ENCODE data around the gene GALT. TPM values are rescaled to one million over a fixed set of nuclear protein-coding genes. Genes with fewer than 3 reads are reported as not detected.
A peak's percentile ranks its signal among the peaks of the same experiment; 100 is the strongest.

GALT gene
- total RNA-seq, 1 donor from 2014 or later, result 57.2 TPM

- peak; percentile 97 for DNase-seq (ENCODE audit: extremely low spot score, unreplicated experiment)
- TF ChIP-seq CTCF (IDR thresholded peaks at IDR 0.05), result no peak
- Mint-ChIP-seq H3K9me3 (ENCODE audit: unreplicated experiment) (no peaks in the 10 kb centered on the region), H3K36me3 (ENCODE audit: unreplicated experiment) (peaks cover 9% of the 10 kb centered on the region), H3K4me1 (ENCODE audit: unreplicated experiment) (peaks cover 18% of the 10 kb centered on the region), H3K4me3 (ENCODE audit: unreplicated experiment) (peak within 1 kb of the TSS; percentile 91), H3K27me3 (ENCODE audit: unreplicated experiment) (peaks cover 6% of the 10 kb centered on the region), H3K27ac (ENCODE audit: unreplicated experiment) (peak within 1 kb of the TSS; percentile 62)
These were observed 26.1 kb upstream of the GALT start, which contains the start of gene DCTN3 for GRCh38 chr9:34620061-34620994. Gene DCTN3, minus strand, starts transcription at chr9:34620495. Its CDS starts 31 bp downstream, at chr9:34620464.

GRCh38 chr9:34623374-34624235 lies 22.9 kb upstream of the GALT start:
- Mint-ChIP-seq H3K36me3 (ENCODE audit: unreplicated experiment) (no peaks in the 10 kb centered on the region), H3K27me3 (ENCODE audit: unreplicated experiment) (peaks cover 35% of the 10 kb centered on the region), H3K27ac (ENCODE audit: unreplicated experiment) (no peak overlapping the region), H3K4me1 (ENCODE audit: unreplicated experiment) (peaks cover 24% of the 10 kb centered on the region), H3K4me3 (ENCODE audit: unreplicated experiment) (no peak overlapping the region), H3K9me3 (ENCODE audit: unreplicated experiment) (no peaks in the 10 kb centered on the region)
- DNase-seq (ENCODE audit: extremely low spot score, unreplicated experiment), result no peak
- TF ChIP-seq CTCF (IDR thresholded peaks at IDR 0.05), result no peak

- no peak for DNase-seq (ENCODE audit: extremely low spot score, unreplicated experiment)
- TF ChIP-seq CTCF (IDR thresholded peaks at IDR 0.05), result no peak
- H3K4me3 Mint-ChIP-seq (ENCODE audit: unreplicated experiment), result no peak overlapping the region
- H3K36me3 Mint-ChIP-seq (ENCODE audit: unreplicated experiment), result no peaks in the 10 kb centered on the region
- H3K4me1 Mint-ChIP-seq (ENCODE audit: unreplicated experiment), result peaks cover 20% of the 10 kb centered on the region
- H3K27me3 Mint-ChIP-seq (ENCODE audit: unreplicated experiment), result peaks cover 41% of the 10 kb centered on the region
- no peak overlapping the region for H3K27ac Mint-ChIP-seq (ENCODE audit: unreplicated experiment)
- no peaks in the 10 kb centered on the region for H3K9me3 Mint-ChIP-seq (ENCODE audit: unreplicated experiment)
These were observed 21.8 kb upstream of the GALT start for GRCh38 chr9:34624475-34625185.

- no peaks in the 10 kb centered on the region for H3K9me3 Mint-ChIP-seq (ENCODE audit: unreplicated experiment)
- no peak overlapping the region for H3K4me3 Mint-ChIP-seq (ENCODE audit: unreplicated experiment)
- no peak overlapping the region for H3K27ac Mint-ChIP-seq (ENCODE audit: unreplicated experiment)
- H3K4me1 Mint-ChIP-seq (ENCODE audit: unreplicated experiment), result peaks cover 17% of the 10 kb centered on the region
- DNase-seq (ENCODE audit: extremely low spot score, unreplicated experiment), result no peak
- no peaks in the 10 kb centered on the region for H3K36me3 Mint-ChIP-seq (ENCODE audit: unreplicated experiment)
- peaks cover 46% of the 10 kb centered on the region for H3K27me3 Mint-ChIP-seq (ENCODE audit: unreplicated experiment)
- TF ChIP-seq CTCF (IDR thresholded peaks at IDR 0.05), result no peak
These were observed 21.3 kb upstream of the GALT start for GRCh38 chr9:34625186-34625486.

Measured in osteocyte (in vitro differentiated cells).